Esophagus mucosa (tissue), 1 donor: ENCODE results near the gene PABPN1L. TPM values are rescaled to one million over a fixed set of nuclear protein-coding genes. Genes with fewer than 3 reads are reported as not detected.

Experiments used
- ATAC-seq: fragments of 200-7000 bp; cut with Tn5 transposase; one replicate; pipeline ENCODE4 v1.9.1; 2020
- total RNA-seq: library from RNA; stranded (reverse); gene quantifications from one replicate; pipeline ENCODE4 v1.2.4, GENCODE V29; 2023
- donor health status: DM: yes; HTN: yes; CAD: no.

Gene PABPN1L
- total RNA-seq, 1 donor from 2014 or later: not detected

DNA sequence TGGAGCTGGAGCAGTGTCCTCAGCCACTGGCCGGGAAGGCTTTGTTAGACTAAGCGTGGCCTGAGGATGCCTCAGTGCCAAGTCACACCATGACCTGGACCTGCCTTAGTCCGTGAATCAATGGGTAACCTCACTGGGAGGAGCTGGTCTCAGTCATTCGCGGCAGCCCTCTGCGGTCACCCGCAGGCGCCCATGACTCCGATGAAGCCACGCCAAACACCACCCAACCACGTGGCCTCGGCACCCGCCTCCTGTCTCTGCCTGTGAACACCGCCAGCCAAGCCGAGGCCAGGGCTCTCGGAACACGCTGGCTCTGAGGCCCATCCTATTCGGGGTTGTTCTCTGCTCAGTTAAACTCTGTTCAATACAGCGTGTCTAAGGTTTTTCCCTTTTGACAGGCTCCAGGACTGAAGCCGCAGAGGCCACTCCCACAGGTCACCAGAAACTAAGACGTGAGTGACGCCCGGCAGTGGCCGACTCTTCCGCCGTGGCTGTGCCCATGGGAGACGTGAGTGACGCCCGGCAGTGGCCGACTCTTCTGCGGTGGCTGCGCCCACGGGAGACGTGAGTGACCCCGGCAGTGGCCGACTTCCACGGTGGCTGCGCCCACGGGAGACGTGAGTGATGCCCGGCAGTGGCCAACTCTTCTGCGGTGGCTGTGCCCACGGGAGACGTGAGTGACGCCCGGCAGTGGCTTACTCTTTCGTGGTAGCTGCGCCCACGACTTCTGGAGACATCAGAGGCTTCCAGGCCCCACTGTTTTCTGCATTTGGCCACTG is 16.8 kb upstream of the PABPN1L start:
- ATAC-seq: no peak

- peak; percentile 78 for ATAC-seq
Measured at GRCh38 chr16:88882358-88883030, 16.0 kb upstream of the PABPN1L start.

DNA sequence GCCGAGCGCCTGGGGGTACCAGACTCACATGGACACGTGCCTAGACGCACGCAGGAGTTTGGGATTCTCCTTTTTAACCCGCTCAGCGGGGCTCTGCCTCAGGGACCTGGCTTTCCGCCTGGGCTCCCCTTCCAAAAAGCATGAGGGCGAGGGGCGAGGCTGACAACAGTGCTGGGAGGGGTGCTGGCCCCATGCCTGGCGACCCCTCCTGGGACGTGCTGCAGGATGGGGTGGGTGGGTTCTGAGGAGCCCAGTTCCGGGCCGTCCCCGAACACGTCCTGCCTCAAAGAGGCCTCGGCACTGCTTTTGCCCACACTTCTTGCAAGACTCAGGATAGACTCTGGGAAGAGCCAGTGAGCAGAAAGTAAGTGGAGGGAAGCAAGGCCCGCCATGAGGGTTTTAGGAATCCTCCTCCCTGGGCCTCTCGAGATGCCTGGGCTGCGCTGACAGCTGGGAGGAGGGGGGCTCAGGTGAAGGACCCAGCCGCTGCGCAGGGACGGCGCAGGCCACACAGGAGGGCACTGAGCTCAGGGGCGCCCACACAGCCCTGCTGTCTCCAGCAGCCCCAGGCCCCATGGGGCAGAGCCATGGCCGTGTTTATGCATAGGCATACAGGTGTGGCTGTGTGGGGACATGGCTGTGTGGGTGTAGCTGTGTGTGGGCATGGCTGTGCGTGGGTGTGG is 15.4 kb upstream of the PABPN1L start:
- ATAC-seq: no peak

- peak; percentile 31 for ATAC-seq
Measured at GRCh38 chr16:88881007-88881615, 14.7 kb upstream of the PABPN1L start.

DNA sequence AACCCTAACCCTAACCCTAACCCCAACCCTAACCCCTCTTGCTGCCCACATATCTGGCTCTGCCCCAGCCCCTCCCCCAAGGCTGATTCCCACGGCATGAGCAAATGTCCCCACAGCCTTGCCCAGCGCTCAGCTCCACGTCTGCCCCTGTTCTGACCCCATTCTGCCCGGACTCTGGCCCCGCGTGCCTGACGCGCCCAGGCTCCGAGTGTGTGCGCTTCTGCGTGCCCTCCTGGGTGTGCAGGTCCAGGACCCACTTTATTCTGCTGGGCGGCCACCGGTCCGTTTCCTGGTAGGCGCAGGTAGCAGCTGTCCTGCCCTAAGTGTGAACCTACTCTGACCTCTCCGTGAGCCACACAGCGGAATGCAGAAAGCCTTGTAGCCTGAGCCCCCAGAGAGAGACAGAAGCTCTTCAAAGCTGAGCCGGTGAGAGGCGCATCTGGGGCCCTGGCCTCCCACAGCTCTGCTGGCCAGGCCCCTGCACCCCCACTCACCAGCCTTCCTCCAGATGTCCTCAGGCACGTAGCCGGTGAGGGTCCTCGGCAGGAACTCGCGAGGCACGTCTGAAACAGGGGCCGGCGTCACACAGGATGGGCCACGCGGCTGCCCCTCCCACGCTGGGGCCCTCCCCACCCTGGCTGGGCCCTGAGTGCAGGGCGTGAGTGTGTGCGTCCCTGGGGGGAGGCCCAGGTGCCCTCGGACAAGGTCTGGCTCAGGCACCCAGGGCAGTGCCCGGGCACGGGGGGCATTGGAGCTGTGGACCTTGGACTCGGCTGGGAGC is 14.0 kb upstream of the PABPN1L start:
- no peak for ATAC-seq

DNA sequence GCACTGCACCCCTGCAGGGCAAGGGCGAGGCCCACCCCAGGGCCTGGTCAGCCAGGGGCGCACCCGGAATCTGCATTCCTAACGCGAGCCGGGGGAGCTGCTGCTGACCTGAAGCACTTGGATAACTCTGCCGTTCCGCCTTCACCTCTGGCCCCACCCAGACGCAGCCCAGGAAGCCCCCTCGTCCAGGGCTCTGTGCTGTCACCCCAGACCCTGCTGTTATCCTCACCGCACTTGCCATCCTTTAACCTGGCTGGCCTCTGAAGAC is 13.3 kb upstream of the PABPN1L start:
- no peak for ATAC-seq

- peak; percentile 41 for ATAC-seq
Measured at GRCh38 chr16:88878967-88879787, 12.7 kb upstream of the PABPN1L start.

DNA sequence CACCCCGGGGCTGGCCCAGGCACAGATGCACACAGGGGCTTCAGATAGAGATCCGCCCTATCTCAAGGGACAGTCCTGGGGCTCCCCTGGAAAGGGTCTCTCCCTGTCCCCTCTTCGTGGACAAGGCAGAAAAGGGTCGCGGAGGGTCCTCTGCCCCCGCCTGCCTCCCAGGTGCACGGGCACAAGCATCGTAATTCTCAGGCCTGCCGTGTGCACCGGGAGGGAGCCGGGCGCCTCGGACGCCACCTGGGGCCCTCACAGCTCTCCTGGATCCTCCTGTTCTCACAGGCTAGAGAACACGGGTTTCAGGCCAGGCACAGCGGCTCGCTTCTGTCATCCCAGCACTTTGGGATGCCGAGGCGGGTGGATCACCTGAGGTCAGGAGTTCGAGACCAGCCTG is 11.9 kb upstream of the PABPN1L start:
- ATAC-seq: no peak

GRCh38 chr16:88877564-88878289 is 11.3 kb upstream of the PABPN1L start:
- no peak for ATAC-seq

DNA sequence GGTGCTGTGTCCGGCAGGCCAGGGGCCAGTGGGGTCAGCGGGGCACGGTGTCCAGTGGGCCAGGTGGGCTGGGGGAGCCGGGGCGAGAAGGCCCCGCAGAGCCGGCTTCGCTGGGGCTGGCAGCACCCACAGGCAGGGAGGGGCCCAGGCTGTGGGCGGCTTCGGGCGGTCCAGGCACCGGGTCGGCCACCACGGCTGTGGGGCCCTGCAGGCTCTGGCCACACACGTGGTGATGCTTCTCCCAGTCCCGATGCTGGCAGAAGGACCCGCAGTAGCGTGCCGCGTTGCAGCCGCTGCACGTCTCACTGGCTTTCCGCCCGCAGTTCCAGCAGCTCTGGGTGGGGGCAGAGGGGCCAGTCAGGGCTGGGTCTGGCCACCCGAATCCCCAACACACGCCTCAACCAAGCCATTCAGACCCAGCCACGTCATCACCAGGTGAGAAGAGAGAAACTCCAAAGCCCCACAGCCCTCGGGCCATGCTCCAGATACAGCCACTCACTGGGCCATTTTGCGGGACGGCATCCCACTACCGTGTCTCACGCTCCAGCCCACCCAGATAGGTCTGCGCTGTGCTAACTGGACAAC is 10.6 kb upstream of the PABPN1L start:
- no peak for ATAC-seq

GRCh38 chr16:88875703-88876234 is 9.3 kb upstream of the PABPN1L start:
- ATAC-seq: no peak

- ATAC-seq: no peak
Measured at GRCh38 chr16:88874938-88875599, 8.6 kb upstream of the PABPN1L start.

- no peak for ATAC-seq
Measured at GRCh38 chr16:88872650-88873331, 6.3 kb upstream of the PABPN1L start.

DNA sequence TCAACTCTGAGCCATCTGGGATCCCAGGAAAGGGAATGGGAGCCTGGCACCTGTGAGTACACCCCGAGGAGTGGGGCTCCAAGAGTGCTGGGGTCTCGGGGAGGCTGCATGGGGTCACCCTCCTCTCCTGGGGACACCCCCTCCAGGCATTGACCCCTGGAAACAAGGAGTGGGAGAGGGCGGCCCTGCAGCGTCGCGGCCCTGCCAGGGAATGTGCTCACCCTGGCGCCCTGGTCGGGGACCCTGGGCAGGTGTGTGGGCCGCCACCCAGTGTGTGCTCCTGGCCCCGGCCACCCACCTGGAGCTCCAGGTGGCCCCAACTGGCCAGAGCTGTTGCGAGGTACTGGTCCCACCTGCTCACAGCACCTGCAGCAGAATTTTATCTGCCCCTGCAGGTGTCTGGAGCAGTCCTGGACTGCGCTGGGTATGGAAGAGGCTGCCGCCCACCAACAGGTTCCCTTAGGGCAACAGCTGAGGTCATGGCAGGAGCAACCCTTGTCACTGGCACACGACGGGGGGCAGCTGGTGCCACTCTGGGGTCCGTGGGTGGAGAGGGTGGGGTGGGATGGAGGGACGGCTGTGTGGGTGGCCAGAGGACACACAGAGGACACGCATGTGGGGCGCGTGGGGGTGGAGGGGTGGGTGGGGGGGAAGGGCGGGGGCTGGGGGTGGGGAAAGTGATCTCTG is 5.4 kb upstream of the PABPN1L start:
- no peak for ATAC-seq

DNA sequence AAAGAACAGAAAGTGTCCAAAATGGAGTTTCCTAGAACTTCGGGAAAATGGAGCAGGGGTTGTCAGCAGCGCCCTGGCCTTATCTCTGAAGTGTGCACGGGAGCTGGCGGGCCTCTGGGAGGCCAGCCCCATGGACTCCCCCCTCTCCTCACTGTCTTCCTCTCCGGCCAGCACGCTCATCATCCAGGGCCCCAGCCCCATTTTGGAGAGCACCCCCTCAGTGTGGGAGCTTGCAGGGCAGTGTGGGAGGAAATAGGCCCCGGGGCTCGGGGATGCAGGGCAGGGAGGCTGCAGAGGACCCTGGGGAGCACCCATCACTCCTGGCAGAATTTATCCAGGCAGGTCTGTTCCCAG is 4.9 kb upstream of the PABPN1L start:
- ATAC-seq: no peak

DNA sequence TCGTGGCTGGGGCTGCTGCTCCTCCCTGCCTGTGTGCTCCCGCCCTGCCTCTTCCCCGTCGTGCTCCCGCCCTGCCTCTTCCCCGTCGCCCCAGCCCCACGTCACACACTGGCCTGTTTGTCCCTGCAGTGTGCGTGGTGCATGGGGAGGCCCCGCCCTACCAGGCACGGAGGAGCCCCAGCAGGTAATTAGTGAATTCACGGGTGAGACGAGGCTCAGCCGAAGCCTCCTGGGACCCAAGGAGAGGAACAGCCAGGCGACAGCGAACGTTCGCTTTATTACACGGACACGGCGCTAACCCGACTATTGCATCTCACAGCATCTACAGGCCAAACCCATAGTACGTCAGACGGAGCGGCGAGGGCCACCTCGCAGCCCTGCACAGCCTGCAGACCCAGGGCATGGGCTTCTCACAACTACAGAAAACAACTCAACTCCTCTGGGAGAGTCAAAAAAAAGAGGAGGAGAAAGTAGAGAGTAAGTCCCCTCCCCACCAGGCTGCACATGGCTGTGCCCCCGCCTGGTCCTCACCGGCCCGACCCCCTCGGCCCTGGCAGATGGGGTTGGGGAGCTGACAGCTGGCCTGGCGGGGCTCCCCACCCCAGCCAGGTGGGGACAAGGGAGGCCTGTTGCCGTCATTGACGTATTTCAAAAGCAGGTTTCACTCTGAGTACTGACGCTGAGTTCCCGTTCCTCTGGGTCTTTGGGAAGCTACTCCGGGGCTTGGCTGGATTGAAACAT is 4.3 kb upstream of the PABPN1L start:
- ATAC-seq: no peak

DNA sequence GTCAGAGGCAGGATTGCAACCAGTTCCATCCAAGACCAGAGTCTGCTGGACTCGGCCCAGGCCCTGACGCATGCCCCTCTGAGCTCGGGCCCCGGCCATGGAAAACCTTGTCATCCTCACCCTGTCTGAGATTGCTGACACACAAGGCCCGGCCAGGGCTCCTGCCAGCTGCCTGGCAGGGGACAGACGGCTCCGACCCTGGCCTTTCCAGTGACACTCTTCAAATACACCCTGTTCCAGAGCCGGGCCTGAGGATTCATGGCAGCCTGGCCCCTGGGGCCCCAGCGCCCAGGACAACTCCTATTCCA is 3.2 kb upstream of the PABPN1L start:
- ATAC-seq: no peak
